HEK293 (cell line): ENCODE data around the gene AP1S1.

ENCODE experiments used
- CTCF ChIA-PET: fragments of 350-600 bp; formaldehyde crosslinking; extraction: SDS; loops from one replicate; lab custom pipeline; 2021; ENCODE audit warnings: antibody characterized with exemption; lab: Yijun Ruan, JAX
- POLR2A ChIA-PET: fragments of 300-600 bp; formaldehyde crosslinking; extraction: SDS; loops from one replicate; lab custom pipeline; 2020; ENCODE audit warnings: antibody characterized with exemption, inconsistent platforms; lab: Yijun Ruan, JAX
- H3K27ac ChIP-seq: fragments of 200-500 bp; sonication (Bioruptor generic); 2 replicates; pipeline ENCODE4 v1.5.1; 2014; ENCODE audit warnings: low read depth, low read length, control low read depth, inconsistent platforms; ENCODE audit errors: extremely low read depth
- H3K36me3 ChIP-seq, 2 experiments: fragments of 200-500 bp in 1 of 2; sonication (Bioruptor generic) in 1 of 2; 1 replicate in 1 of 2; 2 replicates in 1 of 2; pipeline ENCODE4 v1.5.1; 2014 to 2017; ENCODE audit warnings: inconsistent platforms in 2 of 2, low read length in 2 of 2; ENCODE audit not compliant: control insufficient read depth in 2 of 2, insufficient read depth in 1 of 2
- H3K4me1 ChIP-seq: fragments of 200-500 bp; sonication (Bioruptor generic); 2 replicates; pipeline ENCODE4 v1.5.1; 2014; ENCODE audit warnings: mild to moderate bottlenecking, low read length, inconsistent platforms; ENCODE audit not compliant: control insufficient read depth, insufficient read depth
- H3K4me3 ChIP-seq: 2 replicates; pipeline ENCODE4 v1.5.1; 2011; ENCODE audit warnings: low read depth, mild to moderate bottlenecking, control low read depth, low read length, moderate library complexity
- H3K9me3 ChIP-seq: fragments of 200-500 bp; sonication (Bioruptor generic); 2 replicates; pipeline ENCODE4 v1.5.1; 2014; ENCODE audit warnings: low read depth, low read length, inconsistent platforms; ENCODE audit not compliant: control insufficient read depth, insufficient read depth
- BCL6B ChIP-seq: fragments of 450-650 bp; formaldehyde crosslinking; IDR thresholded peaks from 2 replicates; pipeline ENCODE4 v1.5.1; 2017; ENCODE audit warnings: missing biosample characterization, missing genetic modification characterization
- GLIS1 ChIP-seq: fragments of 450-650 bp; formaldehyde crosslinking; IDR thresholded peaks from 2 replicates; pipeline ENCODE4 v1.5.1; 2016; ENCODE audit warnings: missing biosample characterization, missing genetic modification characterization
- HOXA7 ChIP-seq: sonication (generic); formaldehyde crosslinking; IDR thresholded peaks from 2 replicates; pipeline ENCODE4 v1.8.1; 2022; ENCODE audit warnings: missing genetic modification reagents, borderline replicate concordance
- MEIS1 ChIP-seq: sonication (generic); formaldehyde crosslinking; IDR thresholded peaks from 2 replicates; pipeline ENCODE4 v1.8.1; 2022; ENCODE audit warnings: missing genetic modification reagents, mild to moderate bottlenecking, borderline replicate concordance
- WT1 ChIP-seq: fragments of 450-650 bp; formaldehyde crosslinking; IDR thresholded peaks from 2 replicates; pipeline ENCODE4 v1.5.1; 2016; ENCODE audit warnings: missing biosample characterization, missing genetic modification characterization
- YY2 ChIP-seq: fragments of 450-650 bp; formaldehyde crosslinking; IDR thresholded peaks from 2 replicates; pipeline ENCODE4 v1.5.1; 2016; ENCODE audit warnings: missing biosample characterization, missing genetic modification characterization
- ZBTB17 ChIP-seq: fragments of 450-650 bp; formaldehyde crosslinking; IDR thresholded peaks from 2 replicates; pipeline ENCODE4 v1.5.1; 2016; ENCODE audit warnings: missing biosample characterization, missing genetic modification characterization
- ZBTB7A ChIP-seq: fragments of 450-650 bp; formaldehyde crosslinking; IDR thresholded peaks from 2 replicates; pipeline ENCODE4 v1.5.1; 2016; ENCODE audit warnings: low read depth, missing biosample characterization, missing genetic modification characterization
- ZBTB8A ChIP-seq: fragments of 450-650 bp; formaldehyde crosslinking; IDR thresholded peaks from 2 replicates; pipeline ENCODE4 v1.5.1; 2016; ENCODE audit warnings: missing biosample characterization, missing genetic modification characterization
- ZIC2 ChIP-seq: fragments of 450-650 bp; formaldehyde crosslinking; IDR thresholded peaks from 2 replicates; pipeline ENCODE4 v1.5.1; 2016; ENCODE audit warnings: missing biosample characterization, missing genetic modification characterization
- ZNF157 ChIP-seq: fragments of 450-650 bp; formaldehyde crosslinking; IDR thresholded peaks from 2 replicates; pipeline ENCODE4 v1.5.1; 2016; ENCODE audit warnings: missing biosample characterization, missing genetic modification characterization
- ZNF211 ChIP-seq: fragments of 450-650 bp; formaldehyde crosslinking; IDR thresholded peaks from 2 replicates; pipeline ENCODE4 v1.5.1; 2016; ENCODE audit warnings: low read depth, missing biosample characterization, missing genetic modification characterization
- ZNF223 ChIP-seq: fragments of 450-650 bp; formaldehyde crosslinking; IDR thresholded peaks from 2 replicates; pipeline ENCODE4 v1.5.1; 2016; ENCODE audit warnings: missing biosample characterization, missing genetic modification characterization
- ZNF350 ChIP-seq: fragments of 450-650 bp; formaldehyde crosslinking; IDR thresholded peaks from 2 replicates; pipeline ENCODE4 v1.5.0; 2017; ENCODE audit warnings: missing biosample characterization, mild to moderate bottlenecking, missing genetic modification characterization
- ZNF416 ChIP-seq: fragments of 450-650 bp; formaldehyde crosslinking; IDR thresholded peaks from 2 replicates; pipeline ENCODE4 v1.5.1; 2016; ENCODE audit warnings: missing biosample characterization, missing genetic modification characterization
- ZNF600 ChIP-seq: fragments of 450-650 bp; formaldehyde crosslinking; IDR thresholded peaks from 2 replicates; pipeline ENCODE4 v1.5.1; 2016; ENCODE audit warnings: missing biosample characterization, missing genetic modification characterization
- ZNF670 ChIP-seq: fragments of 450-650 bp; formaldehyde crosslinking; IDR thresholded peaks from 2 replicates; pipeline ENCODE4 v1.5.1; 2016; ENCODE audit warnings: missing biosample characterization, missing genetic modification characterization, low read depth
- ZNF677 ChIP-seq: fragments of 450-650 bp; IDR thresholded peaks from 2 replicates; pipeline ENCODE4 v1.5.0; 2018; ENCODE audit warnings: missing biosample characterization, mild to moderate bottlenecking, missing genetic modification characterization, moderate library complexity
- ZNF701 ChIP-seq: fragments of 450-650 bp; formaldehyde crosslinking; IDR thresholded peaks from 2 replicates; pipeline ENCODE4 v1.5.1; 2016; ENCODE audit warnings: missing biosample characterization, missing genetic modification characterization
- ZNF777 ChIP-seq: fragments of 450-650 bp; formaldehyde crosslinking; IDR thresholded peaks from 2 replicates; pipeline ENCODE4 v1.5.1; 2017; ENCODE audit warnings: missing biosample characterization, missing genetic modification characterization, borderline replicate concordance
- ZNF791 ChIP-seq: fragments of 450-650 bp; formaldehyde crosslinking; IDR thresholded peaks from 2 replicates; pipeline ENCODE4 v1.5.1; 2016; ENCODE audit warnings: missing biosample characterization, missing genetic modification characterization
- ZSCAN30 ChIP-seq: fragments of 450-650 bp; IDR thresholded peaks from 2 replicates; pipeline ENCODE4 v1.5.1; 2018; ENCODE audit warnings: missing biosample characterization, mild to moderate bottlenecking, missing genetic modification characterization, moderate library complexity
- TF ChIP-seq, protein P1 (sequence below): fragments of 450-650 bp; formaldehyde crosslinking; IDR thresholded peaks from 2 replicates; pipeline ENCODE4 v1.5.1; 2016; ENCODE audit warnings: missing biosample characterization, missing genetic modification characterization
- TF ChIP-seq, protein P2 (sequence below): fragments of 450-650 bp; formaldehyde crosslinking; optimal IDR thresholded peaks from 2 replicates; pipeline ENCODE3; 2016; ENCODE audit warnings: missing biosample characterization, mild to moderate bottlenecking, missing genetic modification characterization

Gene AP1S1

DNA sequence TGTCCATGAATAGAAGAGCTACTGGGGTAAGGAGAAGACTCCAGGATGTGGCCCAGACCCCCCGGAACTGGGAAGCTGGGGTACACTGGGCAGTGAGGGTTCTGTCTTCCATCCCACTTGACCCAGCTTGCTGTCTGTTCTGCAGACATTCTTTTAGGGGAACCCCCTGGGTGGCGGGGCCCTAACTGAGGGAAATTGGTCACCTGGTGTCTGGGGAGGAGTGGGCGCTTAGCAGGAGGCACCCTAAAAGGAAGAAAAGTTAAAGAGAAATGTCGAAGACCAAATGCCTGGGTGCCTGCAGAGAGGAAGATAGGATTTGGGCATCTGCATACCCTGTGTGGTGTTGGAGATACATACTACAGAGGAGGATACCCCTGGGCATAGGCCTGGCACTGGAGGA lies 1.0 kb downstream of the AP1S1 start:
- peak overlapping the region; percentile 41; the same call in 1 of the 2 replicates for H3K27ac ChIP-seq

DNA sequence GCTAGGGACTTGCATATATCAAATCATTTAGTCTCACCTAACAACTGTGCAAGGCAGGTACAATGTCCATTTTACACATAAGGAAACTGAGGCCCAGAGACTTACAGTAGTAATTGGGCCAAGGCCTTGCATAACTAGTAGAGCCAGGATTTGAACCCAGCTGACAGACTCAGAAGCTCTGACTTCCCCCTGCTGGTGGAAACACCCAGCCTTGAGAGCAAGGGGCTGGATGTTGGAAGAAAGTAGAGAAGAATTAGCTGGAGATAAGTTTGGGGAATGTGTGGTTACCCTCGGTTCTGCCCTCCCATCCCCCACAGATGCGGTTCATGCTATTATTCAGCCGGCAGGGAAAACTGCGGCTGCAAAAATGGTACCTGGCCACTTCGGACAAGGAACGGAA lies 2.0 kb downstream of the AP1S1 start:
- CTCF ChIA-PET: interaction anchor here (1.4 to 8.6 kb wide), 4 partner anchors 12 to 88 kb away, joined by 3 to 84 read pairs (median 10); no protein-coding TSS in a partner anchor
- H3K4me1 ChIP-seq: peaks cover 5% of the 10 kb centered on the region; the same call in 1 of the 2 replicates
- POLR2A ChIA-PET: interaction anchor here (0.9 to 1.0 kb wide), 3 partner anchors 9 to 35 kb away, joined by 3 to 5 read pairs (median 4); partner anchors contain the start of gene VGF
- TF ChIP-seq ZNF777 (tag by site-specific recombination): no peak
- TF ChIP-seq BCL6B: no peak
- TF ChIP-seq ZNF211 (tag by site-specific recombination): no peak
- TF ChIP-seq MEIS1 (CRISPR knock-in tag): no peak
- TF ChIP-seq ZNF223 (tag by site-specific recombination): no peak
- TF ChIP-seq ZBTB8A: no peak
- TF ChIP-seq WT1 (tag by site-specific recombination): no peak
- TF ChIP-seq ZSCAN30 (tag by site-specific recombination): no peak
- TF ChIP-seq, protein P1, sequence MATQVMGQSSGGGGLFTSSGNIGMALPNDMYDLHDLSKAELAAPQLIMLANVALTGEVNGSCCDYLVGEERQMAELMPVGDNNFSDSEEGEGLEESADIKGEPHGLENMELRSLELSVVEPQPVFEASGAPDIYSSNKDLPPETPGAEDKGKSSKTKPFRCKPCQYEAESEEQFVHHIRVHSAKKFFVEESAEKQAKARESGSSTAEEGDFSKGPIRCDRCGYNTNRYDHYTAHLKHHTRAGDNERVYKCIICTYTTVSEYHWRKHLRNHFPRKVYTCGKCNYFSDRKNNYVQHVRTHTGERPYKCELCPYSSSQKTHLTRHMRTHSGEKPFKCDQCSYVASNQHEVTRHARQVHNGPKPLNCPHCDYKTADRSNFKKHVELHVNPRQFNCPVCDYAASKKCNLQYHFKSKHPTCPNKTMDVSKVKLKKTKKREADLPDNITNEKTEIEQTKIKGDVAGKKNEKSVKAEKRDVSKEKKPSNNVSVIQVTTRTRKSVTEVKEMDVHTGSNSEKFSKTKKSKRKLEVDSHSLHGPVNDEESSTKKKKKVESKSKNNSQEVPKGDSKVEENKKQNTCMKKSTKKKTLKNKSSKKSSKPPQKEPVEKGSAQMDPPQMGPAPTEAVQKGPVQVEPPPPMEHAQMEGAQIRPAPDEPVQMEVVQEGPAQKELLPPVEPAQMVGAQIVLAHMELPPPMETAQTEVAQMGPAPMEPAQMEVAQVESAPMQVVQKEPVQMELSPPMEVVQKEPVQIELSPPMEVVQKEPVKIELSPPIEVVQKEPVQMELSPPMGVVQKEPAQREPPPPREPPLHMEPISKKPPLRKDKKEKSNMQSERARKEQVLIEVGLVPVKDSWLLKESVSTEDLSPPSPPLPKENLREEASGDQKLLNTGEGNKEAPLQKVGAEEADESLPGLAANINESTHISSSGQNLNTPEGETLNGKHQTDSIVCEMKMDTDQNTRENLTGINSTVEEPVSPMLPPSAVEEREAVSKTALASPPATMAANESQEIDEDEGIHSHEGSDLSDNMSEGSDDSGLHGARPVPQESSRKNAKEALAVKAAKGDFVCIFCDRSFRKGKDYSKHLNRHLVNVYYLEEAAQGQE: no peak
- TF ChIP-seq ZBTB7A: no peak
- TF ChIP-seq ZNF701 (tag by site-specific recombination): no peak
- TF ChIP-seq ZNF677 (tag by site-specific recombination): no peak
- no peak for TF ChIP-seq ZNF791 (tag by site-specific recombination)
- no peak for TF ChIP-seq ZNF350
- TF ChIP-seq YY2: no peak
- TF ChIP-seq ZNF670 (tag by site-specific recombination): no peak
- TF ChIP-seq ZNF600 (tag by site-specific recombination): no peak
- TF ChIP-seq, all 188 proteins: peak for 0
- Histone ChIP-seq H3K36me3 (peaks cover 3 to 17% of the 10 kb centered on the region in 2 experiments; a peak in 2 of 3 replicates), H3K27ac (no peak overlapping the region), H3K4me3 (no peak overlapping the region), H3K9me3 (no peaks in the 10 kb centered on the region)

More for the DNA sequence above, 1.0 kb downstream of the AP1S1 start:
- Histone ChIP-seq H3K9me3 (no peaks in the 10 kb centered on the region), H3K4me1 (peaks cover 5% of the 10 kb centered on the region; the same call in 1 of the 2 replicates), H3K4me3 (peak overlapping the region; percentile 80), H3K36me3 (peaks cover 3 to 17% of the 10 kb centered on the region in 2 experiments; a peak in 2 of 3 replicates)
- TF ChIP-seq, protein P1: no peak
- TF ChIP-seq ZNF416: no peak
- 0 out of 2 replicates have a peak, but pooled peaks have one; percentile 36 for TF ChIP-seq ZIC2 (tag by site-specific recombination)
- TF ChIP-seq ZBTB17 (tag by site-specific recombination): no peak
- TF ChIP-seq ZNF157 (tag by site-specific recombination): no peak
- 0 out of 2 replicates have a peak, but pooled peaks have one; percentile 22 for TF ChIP-seq GLIS1 (tag by site-specific recombination)
- no peak for TF ChIP-seq HOXA7
- TF ChIP-seq, protein P2, sequence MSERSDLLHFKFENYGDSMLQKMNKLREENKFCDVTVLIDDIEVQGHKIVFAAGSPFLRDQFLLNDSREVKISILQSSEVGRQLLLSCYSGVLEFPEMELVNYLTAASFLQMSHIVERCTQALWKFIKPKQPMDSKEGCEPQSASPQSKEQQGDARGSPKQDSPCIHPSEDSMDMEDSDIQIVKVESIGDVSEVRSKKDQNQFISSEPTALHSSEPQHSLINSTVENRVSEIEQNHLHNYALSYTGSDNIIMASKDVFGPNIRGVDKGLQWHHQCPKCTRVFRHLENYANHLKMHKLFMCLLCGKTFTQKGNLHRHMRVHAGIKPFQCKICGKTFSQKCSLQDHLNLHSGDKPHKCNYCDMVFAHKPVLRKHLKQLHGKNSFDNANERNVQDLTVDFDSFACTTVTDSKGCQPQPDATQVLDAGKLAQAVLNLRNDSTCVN (tag by site-specific recombination): no peak
- ChIA-PET CTCF (interaction anchor here (1.7 to 8.6 kb wide), 3 partner anchors 11 to 58 kb away, joined by 3 to 84 read pairs (median 16); no protein-coding TSS in a partner anchor), POLR2A (no interaction called here)
